ENCODE measurements around the gene KRTAP1-1. TPM values are rescaled to one million over a fixed set of nuclear protein-coding genes. Genes with fewer than 3 reads are reported as not detected.

Gene KRTAP1-1
- total and polyA plus RNA-seq, 4 donors, result not detected

DNA sequence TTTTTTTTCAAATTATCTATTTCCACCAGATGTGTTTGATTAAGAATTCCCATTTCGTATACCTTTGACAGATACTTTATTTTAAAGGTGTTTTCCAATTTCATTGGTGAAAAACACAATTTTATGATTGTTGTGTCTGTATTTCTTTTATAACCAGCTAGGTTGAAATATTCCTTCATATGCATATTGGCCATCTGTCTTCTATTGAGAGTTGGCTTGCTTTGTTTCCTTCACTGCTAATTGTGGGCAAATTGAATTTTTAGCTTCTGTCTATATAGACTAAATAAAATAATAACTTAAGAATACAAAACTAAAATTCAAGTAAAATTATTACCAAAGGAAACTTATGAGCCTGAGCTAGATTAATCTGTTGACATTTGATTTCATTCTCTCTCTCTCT lies 46.1 kb downstream of the KRTAP1-1 start:
- H3K36me3 ChIP-seq (ENCODE audit: control insufficient read depth in 1 of 2, insufficient read depth in 2 of 2, low read length in 1 of 2), result no peaks in the 10 kb centered on the region
- H3K9me3 ChIP-seq (ENCODE audit: control insufficient read depth, low read length), result peaks cover 2% of the 10 kb centered on the region
- no peaks in the 10 kb centered on the region for H3K27me3 ChIP-seq (ENCODE audit: control insufficient read depth in 1 of 2, insufficient read depth in 2 of 2, low read length in 1 of 2)
- DNase-seq (no peak), ATAC-seq (ENCODE audit: low FRiP score) (no peak)
- no peaks in the 10 kb centered on the region for H3K4me1 ChIP-seq (ENCODE audit: control insufficient read depth in 1 of 2, insufficient read depth in 2 of 2, low read length in 2 of 2)
- no peak overlapping the region for H3K4me3 ChIP-seq (ENCODE audit: low read length in 2 of 2)
- intact Hi-C loops (cut with DNase I), result no loop called here
- 51 to 56% methylated on average over 1 of the region's 1 CpG for WGBS, 2 donors
- no peak overlapping the region for H3K27ac ChIP-seq (ENCODE audit: low read depth in 1 of 2, low read length in 2 of 2)

DNA sequence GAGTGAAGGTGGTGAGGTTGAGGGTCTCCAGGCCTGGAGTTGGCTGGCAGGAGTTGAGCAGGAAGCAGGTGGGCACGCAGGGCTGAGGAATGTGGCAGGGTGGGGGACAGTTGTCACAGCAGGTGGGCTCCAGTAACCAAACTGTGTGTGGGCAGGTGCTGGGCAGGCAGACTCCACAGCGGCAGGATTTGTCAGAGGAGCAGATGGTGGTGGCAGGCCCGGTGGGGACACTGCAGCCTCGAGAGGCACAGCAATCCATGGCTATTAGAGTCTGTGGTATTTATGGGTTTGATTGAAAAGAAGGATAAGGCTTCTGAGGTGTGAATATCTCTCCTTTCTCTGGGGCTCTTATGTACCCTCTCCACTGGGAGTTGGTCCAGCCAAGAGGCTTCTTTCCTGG lies 47.4 kb downstream of the KRTAP1-1 start, which contains the start of gene KRTAP3-3:
Gene KRTAP3-3, minus strand, starts transcription at position 326 of the 400 bp plus-strand sequence. Its CDS starts 67 bp downstream, at position 259.
- no peak for ATAC-seq (ENCODE audit: low FRiP score)
- Histone ChIP-seq H3K36me3 (ENCODE audit: control insufficient read depth in 1 of 2, insufficient read depth in 2 of 2, low read length in 1 of 2) (no peaks in the 10 kb centered on the region), H3K4me3 (ENCODE audit: low read length in 2 of 2) (no peak within 1 kb of the TSS), H3K9me3 (ENCODE audit: control insufficient read depth, low read length) (peaks cover 2% of the 10 kb centered on the region), H3K27ac (ENCODE audit: low read depth in 1 of 2, low read length in 2 of 2) (no peak within 1 kb of the TSS), H3K27me3 (ENCODE audit: control insufficient read depth in 1 of 2, insufficient read depth in 2 of 2, low read length in 1 of 2) (no peaks in the 10 kb centered on the region), H3K4me1 (ENCODE audit: control insufficient read depth in 1 of 2, insufficient read depth in 2 of 2, low read length in 2 of 2) (no peaks in the 10 kb centered on the region)
- intact Hi-C loops (cut with DNase I), result no loop called here
- WGBS, 2 donors, result 22 to 30% methylated on average over 4 of the region's 4 CpGs
- no peak for DNase-seq

DNA sequence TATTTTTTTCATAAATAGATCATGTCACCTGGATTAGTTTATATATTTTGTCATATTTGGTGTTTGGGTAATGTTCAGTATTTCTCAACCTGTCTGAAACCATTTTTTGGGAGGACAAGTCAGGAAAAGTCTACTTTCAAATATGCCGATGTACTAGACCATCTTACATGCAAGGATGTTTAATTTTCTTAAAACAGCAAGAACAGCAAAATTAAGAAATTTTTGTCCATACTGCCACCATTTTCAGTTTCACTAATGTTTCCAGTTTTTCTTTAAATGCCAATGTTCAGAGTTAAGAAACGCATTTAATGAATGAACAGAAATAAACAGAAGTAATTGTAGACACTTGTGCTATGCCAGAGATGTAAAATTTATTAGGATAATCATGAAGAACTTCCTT lies 48.2 kb downstream of the KRTAP1-1 start:
- H3K9me3 ChIP-seq (ENCODE audit: control insufficient read depth, low read length), result peaks cover 2% of the 10 kb centered on the region
- H3K36me3 ChIP-seq (ENCODE audit: control insufficient read depth in 1 of 2, insufficient read depth in 2 of 2, low read length in 1 of 2), result no peaks in the 10 kb centered on the region
- H3K27ac ChIP-seq (ENCODE audit: low read depth in 1 of 2, low read length in 2 of 2), result no peak overlapping the region
- no peak for ATAC-seq (ENCODE audit: low FRiP score)
- intact Hi-C loops (cut with DNase I), result no loop called here
- WGBS, 2 donors, result 86 to 89% methylated on average over 2 of the region's 2 CpGs
- H3K4me3 ChIP-seq (ENCODE audit: low read length in 2 of 2), result no peak overlapping the region
- H3K27me3 ChIP-seq (ENCODE audit: control insufficient read depth in 1 of 2, insufficient read depth in 2 of 2, low read length in 1 of 2), result no peaks in the 10 kb centered on the region
- no peak for DNase-seq
- no peaks in the 10 kb centered on the region for H3K4me1 ChIP-seq (ENCODE audit: control insufficient read depth in 1 of 2, insufficient read depth in 2 of 2, low read length in 2 of 2)

DNA sequence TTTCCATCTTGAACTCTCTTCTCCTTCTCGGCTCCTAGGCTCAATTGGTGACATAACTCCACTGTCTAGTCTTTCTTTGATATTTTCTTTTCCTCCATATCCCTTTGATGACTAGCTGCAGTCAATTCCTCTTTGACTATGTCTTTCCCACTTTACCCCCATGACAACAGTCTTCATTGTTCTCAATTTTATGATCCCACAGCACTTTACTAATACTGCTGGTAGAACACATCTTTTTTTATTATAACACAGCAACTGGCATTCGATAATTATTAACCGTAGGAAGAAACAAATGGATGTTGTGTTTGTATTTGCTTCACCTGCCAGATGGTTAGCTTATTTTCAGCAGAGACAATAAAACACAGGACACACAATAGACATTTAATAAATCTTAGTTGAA lies 48.6 kb downstream of the KRTAP1-1 start:
- peaks cover 2% of the 10 kb centered on the region for H3K9me3 ChIP-seq (ENCODE audit: control insufficient read depth, low read length)
- H3K36me3 ChIP-seq (ENCODE audit: control insufficient read depth in 1 of 2, insufficient read depth in 2 of 2, low read length in 1 of 2), result no peaks in the 10 kb centered on the region
- H3K4me1 ChIP-seq (ENCODE audit: control insufficient read depth in 1 of 2, insufficient read depth in 2 of 2, low read length in 2 of 2), result no peaks in the 10 kb centered on the region
- 82 to 87% methylated on average over 3 of the region's 3 CpGs for WGBS, 2 donors
- no peak for ATAC-seq (ENCODE audit: low FRiP score)
- intact Hi-C loops (cut with DNase I), result no loop called here
- H3K27me3 ChIP-seq (ENCODE audit: control insufficient read depth in 1 of 2, insufficient read depth in 2 of 2, low read length in 1 of 2), result no peaks in the 10 kb centered on the region
- H3K4me3 ChIP-seq (ENCODE audit: low read length in 2 of 2), result no peak overlapping the region
- DNase-seq, result no peak
- no peak overlapping the region for H3K27ac ChIP-seq (ENCODE audit: low read depth in 1 of 2, low read length in 2 of 2)

Other genes with a start within 250 kb of the KRTAP1-1 start
Only the 30 nearest of the 37 such genes appear.
- gene KRT12, start 174.2 kb downstream of the KRTAP1-1 start, total RNA-seq, result not detected
- 1 to 10 TPM in 1 of 2 donors, not detected in 1; 1.0 TPM for gene KRT12, start 174.2 kb downstream of the KRTAP1-1 start, polyA plus RNA-seq
- not detected for gene KRT20, start 156.2 kb downstream of the KRTAP1-1 start, total RNA-seq
- 100 to 1,000 TPM in 1 of 2 donors, 1 to 10 TPM in 1; 3.9 to 193 TPM for gene KRT20, start 156.2 kb downstream of the KRTAP1-1 start, polyA plus RNA-seq
- gene KRT23, start 103.8 kb downstream of the KRTAP1-1 start, total RNA-seq, result under 1 TPM; 0.30 to 0.39 TPM
- gene KRT23, start 103.8 kb downstream of the KRTAP1-1 start, polyA plus RNA-seq, result under 1 TPM in 1 of 2 donors, not detected in 1; 0.50 TPM
- not detected for gene KRT39, start 74.5 kb downstream of the KRTAP1-1 start, total RNA-seq
- gene KRT39, start 74.5 kb downstream of the KRTAP1-1 start, polyA plus RNA-seq, result not detected
- not detected for gene KRT40, start 57.1 kb downstream of the KRTAP1-1 start, total RNA-seq
- gene KRT40, start 57.1 kb downstream of the KRTAP1-1 start, polyA plus RNA-seq, result not detected
- gene KRTAP3-3, start 47.3 kb downstream of the KRTAP1-1 start, total RNA-seq, result not detected
- gene KRTAP3-3, start 47.3 kb downstream of the KRTAP1-1 start, polyA plus RNA-seq, result not detected
- not detected for gene KRTAP3-2, start 41.5 kb downstream of the KRTAP1-1 start, total RNA-seq
- not detected for gene KRTAP3-2, start 41.5 kb downstream of the KRTAP1-1 start, polyA plus RNA-seq
- gene KRTAP3-1, start 32.3 kb downstream of the KRTAP1-1 start, total RNA-seq, result not detected
- not detected for gene KRTAP3-1, start 32.3 kb downstream of the KRTAP1-1 start, polyA plus RNA-seq
- gene KRTAP1-5, start 14.2 kb downstream of the KRTAP1-1 start, total RNA-seq, result not detected
- gene KRTAP1-5, start 14.2 kb downstream of the KRTAP1-1 start, polyA plus RNA-seq, result not detected
- not detected for gene KRTAP1-4, start 11.3 kb downstream of the KRTAP1-1 start, total RNA-seq
- gene KRTAP1-4, start 11.3 kb downstream of the KRTAP1-1 start, polyA plus RNA-seq, result not detected
- not detected for gene KRTAP1-3, start 6.6 kb downstream of the KRTAP1-1 start, total RNA-seq
- gene KRTAP1-3, start 6.6 kb downstream of the KRTAP1-1 start, polyA plus RNA-seq, result not detected
- gene KRTAP2-1, start 5.9 kb upstream of the KRTAP1-1 start, total RNA-seq, result not detected
- gene KRTAP2-1, start 5.9 kb upstream of the KRTAP1-1 start, polyA plus RNA-seq, result not detected
- gene KRTAP2-2, start 13.8 kb upstream of the KRTAP1-1 start, total RNA-seq, result not detected
- gene KRTAP2-2, start 13.8 kb upstream of the KRTAP1-1 start, polyA plus RNA-seq, result not detected
- gene KRTAP2-3, start 18.7 kb upstream of the KRTAP1-1 start, total RNA-seq, result not detected
- not detected for gene KRTAP2-3, start 18.7 kb upstream of the KRTAP1-1 start, polyA plus RNA-seq
- gene KRTAP2-4, start 24.4 kb upstream of the KRTAP1-1 start, total RNA-seq, result not detected
- gene KRTAP2-4, start 24.4 kb upstream of the KRTAP1-1 start, polyA plus RNA-seq, result not detected
- not detected for gene KRTAP4-7, start 42.7 kb upstream of the KRTAP1-1 start, total RNA-seq
- not detected for gene KRTAP4-7, start 42.7 kb upstream of the KRTAP1-1 start, polyA plus RNA-seq
- gene KRTAP4-8, start 56.7 kb upstream of the KRTAP1-1 start, total RNA-seq, result not detected
- not detected for gene KRTAP4-8, start 56.7 kb upstream of the KRTAP1-1 start, polyA plus RNA-seq
- gene KRTAP4-16, start 60.8 kb upstream of the KRTAP1-1 start, total RNA-seq, result not detected
- gene KRTAP4-16, start 60.8 kb upstream of the KRTAP1-1 start, polyA plus RNA-seq, result not detected
- not detected for gene KRTAP4-9, start 63.9 kb upstream of the KRTAP1-1 start, total RNA-seq
- gene KRTAP4-9, start 63.9 kb upstream of the KRTAP1-1 start, polyA plus RNA-seq, result under 1 TPM in 1 of 2 donors, not detected in 1; 0.13 TPM
- not detected for gene KRTAP4-11, start 76.9 kb upstream of the KRTAP1-1 start, total RNA-seq
- gene KRTAP4-11, start 76.9 kb upstream of the KRTAP1-1 start, polyA plus RNA-seq, result not detected
- not detected for gene KRTAP4-12, start 82.7 kb upstream of the KRTAP1-1 start, total RNA-seq
- gene KRTAP4-12, start 82.7 kb upstream of the KRTAP1-1 start, polyA plus RNA-seq, result not detected
- gene KRTAP4-6, start 99.1 kb upstream of the KRTAP1-1 start, total RNA-seq, result not detected
- gene KRTAP4-6, start 99.1 kb upstream of the KRTAP1-1 start, polyA plus RNA-seq, result not detected
- not detected for gene KRTAP4-5, start 108.4 kb upstream of the KRTAP1-1 start, total RNA-seq
- gene KRTAP4-5, start 108.4 kb upstream of the KRTAP1-1 start, polyA plus RNA-seq, result not detected
- gene KRTAP4-4, start 119.3 kb upstream of the KRTAP1-1 start, total RNA-seq, result not detected
- not detected for gene KRTAP4-4, start 119.3 kb upstream of the KRTAP1-1 start, polyA plus RNA-seq
- gene KRTAP4-3, start 126.8 kb upstream of the KRTAP1-1 start, total RNA-seq, result not detected
- gene KRTAP4-3, start 126.8 kb upstream of the KRTAP1-1 start, polyA plus RNA-seq, result not detected
- gene KRTAP4-2, start 136.8 kb upstream of the KRTAP1-1 start, total RNA-seq, result not detected
- not detected for gene KRTAP4-2, start 136.8 kb upstream of the KRTAP1-1 start, polyA plus RNA-seq
- gene KRTAP4-1, start 143.5 kb upstream of the KRTAP1-1 start, total RNA-seq, result not detected
- not detected for gene KRTAP4-1, start 143.5 kb upstream of the KRTAP1-1 start, polyA plus RNA-seq
- not detected for gene KRTAP9-1, start 148.4 kb upstream of the KRTAP1-1 start, total RNA-seq
- gene KRTAP9-1, start 148.4 kb upstream of the KRTAP1-1 start, polyA plus RNA-seq, result not detected
- not detected for gene KRTAP9-2, start 185.2 kb upstream of the KRTAP1-1 start, total RNA-seq
- gene KRTAP9-2, start 185.2 kb upstream of the KRTAP1-1 start, polyA plus RNA-seq, result not detected
- gene KRTAP9-3, start 191.0 kb upstream of the KRTAP1-1 start, total RNA-seq, result not detected
- not detected for gene KRTAP9-3, start 191.0 kb upstream of the KRTAP1-1 start, polyA plus RNA-seq

Measured in aorta (tissue), 5 donors.